Right forelimb (tissue), 1 donor: ENCODE data around the gene SGSH.

Experiments used
- DNase-seq: peaks from one replicate; pipeline ENCODE4 v3.0.0-alpha.2; 2018

The SGSH gene

GRCh38 chr17:80182118-80182844 is 37.9 kb downstream of the SGSH start:
- DNase-seq: no peak

GRCh38 chr17:80181431-80181830 is 38.7 kb downstream of the SGSH start:
- no peak for DNase-seq

DNA sequence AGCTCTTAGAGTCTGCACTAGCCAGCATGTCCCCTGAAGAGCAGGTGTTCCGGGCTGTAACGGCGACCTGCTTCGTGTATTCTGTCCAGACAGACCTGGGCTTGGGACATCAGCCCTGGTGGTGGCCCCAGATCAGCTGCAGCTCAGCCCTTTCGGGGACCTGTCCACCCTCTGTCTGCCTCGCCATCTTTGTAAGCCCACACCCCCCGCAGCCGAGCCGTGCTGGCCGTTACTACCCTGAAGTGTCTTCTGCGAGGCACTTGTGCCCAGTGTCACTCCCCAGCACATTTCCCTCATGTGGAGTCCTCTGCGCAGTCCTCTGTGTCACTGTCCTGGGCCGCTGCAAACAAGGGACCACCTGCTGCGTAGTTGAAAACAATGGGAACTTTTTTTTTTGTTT is 39.9 kb downstream of the SGSH start:
- DNase-seq: no peak

- DNase-seq: no peak
These were observed 42.0 kb downstream of the SGSH start for GRCh38 chr17:80177986-80178595.

- no peak for DNase-seq
These were observed 43.4 kb downstream of the SGSH start for GRCh38 chr17:80176757-80177156.

GRCh38 chr17:80173916-80174315 is 46.2 kb downstream of the SGSH start:
- DNase-seq: no peak

- DNase-seq: no peak
These were observed 47.0 kb downstream of the SGSH start for GRCh38 chr17:80173126-80173525.

- DNase-seq: no peak
These were observed 48.5 kb downstream of the SGSH start for GRCh38 chr17:80171681-80172080.

GRCh38 chr17:80169784-80170500 is 50.2 kb downstream of the SGSH start, which contains the start of gene CARD14:
TSS of gene CARD14 (plus strand) at chr17:80170030. CDS start at chr17:80181439, 11,409 bp downstream.
- no peak for DNase-seq

GRCh38 chr17:80169107-80169506 is 51.0 kb downstream of the SGSH start:
- DNase-seq: no peak

DNA sequence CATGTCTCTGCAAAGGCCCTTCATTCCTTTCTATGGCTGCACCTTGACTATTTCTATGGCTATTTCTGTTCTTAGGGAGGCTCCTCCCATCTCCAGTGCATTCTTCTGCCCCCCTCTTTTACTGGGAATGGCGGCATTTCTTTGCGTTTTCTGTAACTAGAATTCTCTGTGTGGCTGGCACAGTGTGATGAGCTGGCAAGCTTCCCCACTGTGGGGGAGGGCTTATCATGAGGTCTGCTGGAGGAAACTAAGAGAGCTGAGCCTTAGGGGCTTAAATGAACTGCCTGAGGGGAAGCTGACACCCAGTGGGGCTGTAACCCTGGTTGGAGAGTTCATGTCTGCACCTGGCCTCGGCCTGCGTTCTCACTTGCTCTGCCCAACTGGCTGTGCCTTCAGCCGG is 51.8 kb downstream of the SGSH start:
- DNase-seq: no peak

- no peak for DNase-seq
These were observed 53.7 kb downstream of the SGSH start for GRCh38 chr17:80166446-80166845.

- no peak for DNase-seq
These were observed 55.9 kb downstream of the SGSH start for GRCh38 chr17:80164185-80164584.

- DNase-seq: no peak
These were observed 56.8 kb downstream of the SGSH start for GRCh38 chr17:80163336-80163735.

DNA sequence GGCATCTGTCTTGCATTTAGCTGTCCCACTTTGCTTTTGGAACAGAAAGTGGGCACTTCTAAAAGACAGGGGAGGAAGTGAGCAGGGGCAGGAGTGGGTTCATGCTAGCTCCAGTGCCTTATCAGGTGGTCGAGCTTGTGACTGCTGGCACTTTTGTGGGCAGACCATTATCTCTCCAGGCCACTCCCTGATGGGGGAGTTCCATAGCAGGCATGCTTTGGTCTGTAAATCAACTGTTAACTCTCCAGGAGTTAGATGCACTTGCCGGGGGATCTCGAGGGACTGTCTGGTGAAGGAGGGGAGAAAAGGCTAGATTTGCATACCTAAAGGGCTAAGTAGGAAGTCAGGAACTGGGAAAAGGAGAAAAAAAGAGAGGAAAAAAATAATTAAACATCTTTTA is 59.6 kb downstream of the SGSH start:
- DNase-seq: no peak
